SK-N-SH (cell line): Measurements from ENCODE around the gene MRNIP. TPM values are rescaled to one million over a fixed set of nuclear protein-coding genes. Genes with fewer than 3 reads are reported as not detected.

Source experiments
- CTCF ChIA-PET: fragments of 300-600, 350-600 bp; formaldehyde crosslinking; extraction: SDS; loops from one replicate; lab custom pipeline; 2021; lab: Yijun Ruan, JAX
- POLR2A ChIA-PET: fragments of 350-600 bp; sonication (Branson Sonifier 250); formaldehyde crosslinking; extraction: SDS; loops from one replicate; lab custom pipeline; 2020; ENCODE audit warnings: antibody characterized with exemption, inconsistent platforms; lab: Yijun Ruan, JAX
- DNase-seq: peaks from one replicate; pipeline ENCODE4 v3.0.0; 2012
- H2AFZ ChIP-seq: fragments of 200-600 bp; sonication (generic); 2 replicates; pipeline ENCODE4 v1.8.1; 2016; ENCODE audit warnings: antibody characterized with exemption, mild to moderate bottlenecking, low read depth
- H3F3A ChIP-seq: fragments of 200-600 bp; sonication (generic); replicated peaks from 2 replicates; pipeline ENCODE3; 2016; ENCODE audit warnings: antibody characterized with exemption, mild to moderate bottlenecking; ENCODE audit not compliant: insufficient read depth
- H3K27ac ChIP-seq, 2 experiments: fragments of 200-500 bp in 1 of 2; fragments of 200-600 bp in 1 of 2; sonication (Bioruptor generic) in 1 of 2; sonication (generic), shearing (Covaris generic) in 1 of 2; 2 replicates each; pipeline versions ENCODE4 v1.5.1 to v1.6.1; 2014 to 2016; ENCODE audit warnings: low read depth in 2 of 2, inconsistent platforms in 1 of 2, low read length in 1 of 2, mild to moderate bottlenecking in 1 of 2, mixed read lengths in 1 of 2
- H3K27me3 ChIP-seq: fragments of 200-600 bp; sonication (generic), shearing (Covaris generic); 2 replicates; pipeline ENCODE4 v1.6.1; 2016; ENCODE audit warnings: mixed run types; ENCODE audit not compliant: insufficient read depth
- H3K36me3 ChIP-seq, 2 experiments: fragments of 200-500 bp in 1 of 2; fragments of 200-600 bp in 1 of 2; sonication (Bioruptor generic) in 1 of 2; sonication (generic) in 1 of 2; replicated peaks in 1 of 2; 2 replicates each; pipeline versions ENCODE3 to v1.5.1; 2014 to 2016; ENCODE audit warnings: low read length in 1 of 2, mild to moderate bottlenecking in 1 of 2; ENCODE audit not compliant: insufficient read depth in 2 of 2, control insufficient read depth in 1 of 2
- H3K4me1 ChIP-seq, 2 experiments: fragments of 200-500 bp in 1 of 2; fragments of 200-600 bp in 1 of 2; sonication (Bioruptor generic) in 1 of 2; sonication (generic), shearing (Covaris generic) in 1 of 2; 2 replicates each; pipeline versions ENCODE4 v1.5.1 to v1.6.1; 2014 to 2016; ENCODE audit warnings: low read depth in 1 of 2, low read length in 1 of 2, mixed run types in 1 of 2; ENCODE audit not compliant: insufficient read depth in 2 of 2, control insufficient read depth in 1 of 2
- H3K4me2 ChIP-seq: fragments of 200-600 bp; sonication (generic), shearing (Covaris generic); 2 replicates; pipeline ENCODE4 v1.6.1; 2017; ENCODE audit warnings: mixed run types
- H3K4me3 ChIP-seq, 2 experiments: fragments of 200-500 bp in 1 of 2; fragments of 200-600 bp in 1 of 2; sonication (Bioruptor generic) in 1 of 2; sonication (generic), shearing (Covaris generic) in 1 of 2; 2 replicates each; pipeline versions ENCODE4 v1.5.1 to v1.8.1; 2014 to 2016; ENCODE audit warnings: low read depth in 2 of 2, inconsistent platforms in 1 of 2, low read length in 1 of 2, mild to moderate bottlenecking in 1 of 2, mixed read lengths in 1 of 2, moderate library complexity in 1 of 2
- H3K79me2 ChIP-seq: fragments of 200-600 bp; sonication (generic); 2 replicates; pipeline ENCODE4 v1.8.1; 2017; ENCODE audit warnings: mild to moderate bottlenecking; ENCODE audit not compliant: insufficient read depth
- H3K9ac ChIP-seq: fragments of 200-600 bp; sonication (generic); 2 replicates; pipeline ENCODE4 v1.6.1; 2017; ENCODE audit warnings: mixed run types
- H3K9me2 ChIP-seq: fragments of 200-600 bp; sonication (generic); 2 replicates; pipeline ENCODE4 v1.6.1; 2017; ENCODE audit warnings: mixed run types
- H3K9me3 ChIP-seq: fragments of 200-600 bp; sonication (generic); 2 replicates; pipeline ENCODE4 v1.6.1; 2017; ENCODE audit warnings: mixed run types, mild to moderate bottlenecking, moderate library complexity
- H4K20me1 ChIP-seq: fragments of 200-600 bp; sonication (generic); 2 replicates; pipeline ENCODE4 v1.6.1; 2017; ENCODE audit warnings: mild to moderate bottlenecking, mixed run types; ENCODE audit not compliant: insufficient read depth
- CTCF ChIP-seq: fragments of 200-600 bp; sonication (generic); IDR thresholded peaks from 2 replicates; pipeline ENCODE4 v1.6.1; 2017; ENCODE audit warnings: antibody characterized with exemption, mild to moderate bottlenecking, moderate library complexity
- EP300 ChIP-seq, 2 experiments: IDR thresholded peaks; 2 replicates each; pipeline versions ENCODE4 v1.4.0 to v1.6.1; 2012; ENCODE audit warnings: borderline replicate concordance in 1 of 2, low read depth in 1 of 2, low read length in 1 of 2
- FOSL2 ChIP-seq: IDR thresholded peaks from 2 replicates; pipeline ENCODE4 v1.4.0; 2012; ENCODE audit warnings: low read depth, mild to moderate bottlenecking, moderate library complexity, borderline replicate concordance
- GATA2 ChIP-seq: sonication (generic); formaldehyde crosslinking; IDR thresholded peaks from 2 replicates; pipeline ENCODE4 v1.5.0; 2020; ENCODE audit warnings: mild to moderate bottlenecking, missing genetic modification reagents
- JUND ChIP-seq: IDR thresholded peaks from 2 replicates; pipeline ENCODE4 v1.4.0; 2012
- MAX ChIP-seq: IDR thresholded peaks from 2 replicates; pipeline ENCODE4 v1.4.0; 2012; ENCODE audit warnings: low read depth
- MEF2A ChIP-seq: IDR thresholded peaks from 2 replicates; pipeline ENCODE4 v1.4.0; 2012; ENCODE audit warnings: low read depth, borderline replicate concordance
- MXI1 ChIP-seq: IDR thresholded peaks from 2 replicates; pipeline ENCODE4 v1.6.1; 2012; ENCODE audit warnings: mild to moderate bottlenecking, low read depth, low read length, improper control_type of control experiment
- POLR2AphosphoS5 ChIP-seq: IDR thresholded peaks from 2 replicates; pipeline ENCODE4 v1.6.1; 2012; ENCODE audit warnings: low read depth, low read length
- RAD21 ChIP-seq: IDR thresholded peaks from 2 replicates; pipeline ENCODE4 v1.6.1; 2012; ENCODE audit warnings: mild to moderate bottlenecking, low read length
- RCOR1 ChIP-seq: fragments of 150-350 bp; IDR thresholded peaks from 2 replicates; pipeline ENCODE4 v1.6.1; 2017; ENCODE audit warnings: antibody characterized with exemption, low read length
- SIN3A ChIP-seq: IDR thresholded peaks from 2 replicates; pipeline ENCODE4 v1.6.1; 2012; ENCODE audit warnings: low read depth, mild to moderate bottlenecking, low read length, moderate library complexity, borderline replicate concordance
- SMC3 ChIP-seq: IDR thresholded peaks from 2 replicates; pipeline ENCODE4 v1.6.1; 2012; ENCODE audit warnings: low read depth, low read length, improper control_type of control experiment
- TAF1 ChIP-seq: IDR thresholded peaks from 2 replicates; pipeline ENCODE4 v1.6.1; 2012; ENCODE audit warnings: low read depth, mild to moderate bottlenecking, low read length, moderate library complexity, borderline replicate concordance
- TCF12 ChIP-seq: IDR thresholded peaks from 2 replicates; pipeline ENCODE4 v1.4.0; 2012
- TEAD4 ChIP-seq: IDR thresholded peaks from 2 replicates; pipeline ENCODE4 v1.4.0; 2012; ENCODE audit warnings: mild to moderate bottlenecking, borderline replicate concordance; ENCODE audit not compliant: insufficient read depth
- USF2 ChIP-seq: fragments of 150-350 bp; IDR thresholded peaks from 2 replicates; pipeline ENCODE4 v1.6.1; 2017; ENCODE audit warnings: antibody characterized with exemption, low read length, low read depth, borderline replicate concordance
- WGBS: methylation state at CpG from one replicate; pipeline ENCODE4 v1.1.6; 2017; ENCODE audit warnings: low lambda C conversion rate; 5-methylcytosine and 5-hydroxymethylcytosine counted together
- polyA plus RNA-seq, 3 experiments: library from polyadenylated mRNA; depleted of rRNA; stranded (reverse); fragments of >200 nt; gene quantifications; 2 replicates each; pipeline ENCODE4 v1.2.3, GENCODE V29; 2012

Gene MRNIP
- polyA plus RNA-seq, 1 of the 3 experiments (the other 2 are of a cell fraction), result 32.8 TPM

- Histone ChIP-seq H3K79me2 (peaks cover 35% of the 10 kb centered on the region), H3F3A (no peaks in the 10 kb centered on the region), H3K4me3 (peak within 1 kb of the TSS; percentile 56 to 76), H3K27ac (peak within 1 kb of the TSS in 1 of 2 experiments; percentile 70; a peak in 2 of 4 replicates), H3K9ac (peak within 1 kb of the TSS; percentile 68), H3K9me2 (no peaks in the 10 kb centered on the region), H3K36me3 (peaks cover 17 to 20% of the 10 kb centered on the region in 2 experiments), H3K9me3 (no peaks in the 10 kb centered on the region), H3K27me3 (no peaks in the 10 kb centered on the region), H3K4me1 (peaks cover 0 to 9% of the 10 kb centered on the region in 2 experiments; a peak in 2 of 4 replicates), H4K20me1 (peaks cover 16% of the 10 kb centered on the region; the same call in 1 of the 2 replicates), H3K4me2 (peak within 1 kb of the TSS; percentile 98)
- DNase-seq, result peak; percentile 96
- 57% methylated on average over 12 of the region's 105 CpGs for WGBS
- CTCF ChIA-PET, result interaction anchor here (0.6 to 2.3 kb wide), 21 partner anchors 9 to 183 kb away, joined by 3 to 16 read pairs (median 5); no protein-coding TSS in a partner anchor
- TF ChIP-seq TAF1 (0 out of 2 replicates have a peak, but pooled peaks have one; percentile 16), CTCF (peak; percentile 31), SMC3 (0 out of 2 replicates have a peak, but pooled peaks have one; percentile 9), RCOR1 (no peak), JUND (no peak), RAD21 (peak; percentile 10; the same call in 1 of the 2 replicates), FOSL2 (no peak), TEAD4 (no peak), MAX (peak; percentile 23; the same call in 1 of the 2 replicates), MEF2A (no peak), USF2 (no peak), SIN3A (peak; percentile 29; the same call in 1 of the 2 replicates), MXI1 (peak; percentile 64; the same call in 1 of the 2 replicates), GATA2 (no peak), POLR2AphosphoS5 (peak; percentile 33; the same call in 1 of the 2 replicates), EP300 (IDR thresholded peaks at IDR 0.05; ENCODE audit: borderline replicate concordance in 1 of 2, low read depth in 1 of 2, low read length in 1 of 2) (no peak), TCF12 (no peak)
- TF ChIP-seq, all 33 proteins: peak for 8
- peak within 1 kb of the TSS; percentile 83 for H2AFZ ChIP-seq
- POLR2A ChIA-PET, result interaction anchor here (0.6 kb wide), 1 partner anchor 15 kb away, joined by 3 read pairs; no protein-coding TSS in a partner anchor
These were observed 49.1 kb upstream of the MRNIP start, which contains the start of gene TBC1D9B for GRCh38 chr5:179907556-179908324. TBC1D9B (minus strand) TSS chr5:179907897; CDS start chr5:179907821, 76 bp downstream.
